D721Med (cell line): Measurements from ENCODE around the gene ANGPTL7.
"Not testable (repeated sequence)": the region's sequence is repeated elsewhere in the genome, so short reads cannot be mapped to it uniquely, and the experiment has no call there.

Experiments used
- DNase-seq: peaks from one replicate; pipeline ENCODE4 v3.0.0; 2011; ENCODE audit warnings: low spot score; ENCODE audit not compliant: insufficient read length
- FAIRE-seq: peaks from 2 replicates; lab custom pipeline; 2011; peaks lifted over from hg19 to GRCh38; lab: Jason Lieb, UNC
- CTCF ChIP-seq: IDR thresholded peaks from 2 replicates; pipeline ENCODE4 v1.5.1; 2012; ENCODE audit warnings: mild to moderate bottlenecking, control low read depth; ENCODE audit not compliant: insufficient read depth; ENCODE audit errors: missing control alignments

ANGPTL7 gene

GRCh38 chr1:11179125-11179524 is 10.0 kb upstream of the ANGPTL7 start:
- FAIRE-seq (no peak), DNase-seq (no peak)
- TF ChIP-seq CTCF, result no peak

DNA sequence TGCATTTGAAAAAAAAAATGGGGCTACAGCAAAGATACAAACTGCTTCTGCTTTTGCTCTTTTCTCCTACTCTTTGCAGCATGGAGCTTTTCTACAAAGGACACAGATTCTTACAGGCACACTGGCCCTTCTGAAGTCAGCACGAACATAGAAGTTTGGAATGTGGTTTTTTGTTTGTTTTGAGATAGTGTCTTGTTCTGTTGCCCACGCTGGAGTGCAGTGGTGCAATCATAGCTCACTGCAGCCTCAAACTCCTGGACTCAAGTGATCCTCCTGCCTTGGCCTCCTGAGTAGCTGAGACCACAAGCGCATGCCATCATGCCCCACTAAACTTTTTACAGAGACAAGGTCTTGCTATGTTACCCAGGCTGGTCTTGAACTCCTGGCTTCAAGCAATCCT is 9.4 kb upstream of the ANGPTL7 start:
- DNase-seq, FAIRE-seq: not testable (repeated sequence)

DNA sequence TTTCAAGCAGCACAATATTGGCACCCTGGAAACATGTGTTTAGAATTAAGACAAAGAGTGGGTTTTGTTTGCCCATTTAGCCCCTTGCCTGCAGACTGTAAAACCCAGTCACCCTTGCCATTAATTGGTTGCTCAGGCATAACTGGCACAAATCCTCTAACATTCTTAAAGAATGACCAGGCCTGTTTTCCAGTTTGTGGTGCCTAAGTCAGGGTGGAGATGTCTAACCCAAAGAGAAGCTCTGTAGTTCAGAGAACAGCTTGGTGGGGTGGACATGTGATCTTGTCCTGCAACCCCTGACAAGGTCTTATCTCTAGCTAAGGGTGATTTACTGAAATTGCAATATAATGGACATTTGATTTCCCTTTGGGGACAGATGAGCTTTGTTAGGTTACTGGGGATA is 8.8 kb upstream of the ANGPTL7 start:
- TF ChIP-seq CTCF, result no peak
- DNase-seq (no peak), FAIRE-seq (no peak)

DNA sequence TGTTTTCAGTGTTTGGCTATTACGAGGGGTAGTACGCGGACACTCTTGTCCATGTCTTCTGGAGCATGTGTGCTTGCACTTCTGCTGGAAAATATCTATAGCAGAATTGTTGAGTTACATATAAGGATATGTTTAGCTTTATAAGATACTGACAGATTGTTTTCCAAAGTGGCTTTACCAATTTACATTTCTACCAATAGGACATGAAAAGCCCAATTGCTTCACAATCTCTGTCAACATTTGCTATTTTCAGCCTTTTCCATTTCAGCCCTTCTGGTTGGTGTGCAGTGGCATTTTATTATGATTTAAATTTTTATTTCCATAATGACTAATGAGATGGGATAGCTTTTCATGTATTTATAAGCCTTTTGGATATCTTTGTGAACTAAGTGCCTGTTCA is 6.3 kb upstream of the ANGPTL7 start:
- no peak for DNase-seq
- no peak for FAIRE-seq
- TF ChIP-seq CTCF, result no peak

GRCh38 chr1:11184973-11185372 is 4.2 kb upstream of the ANGPTL7 start:
- FAIRE-seq, result no peak
- no peak for DNase-seq
- TF ChIP-seq CTCF, result no peak

GRCh38 chr1:11187000-11187399 is 2.2 kb upstream of the ANGPTL7 start:
- no peak for FAIRE-seq
- TF ChIP-seq CTCF, result no peak
- DNase-seq, result no peak

DNA sequence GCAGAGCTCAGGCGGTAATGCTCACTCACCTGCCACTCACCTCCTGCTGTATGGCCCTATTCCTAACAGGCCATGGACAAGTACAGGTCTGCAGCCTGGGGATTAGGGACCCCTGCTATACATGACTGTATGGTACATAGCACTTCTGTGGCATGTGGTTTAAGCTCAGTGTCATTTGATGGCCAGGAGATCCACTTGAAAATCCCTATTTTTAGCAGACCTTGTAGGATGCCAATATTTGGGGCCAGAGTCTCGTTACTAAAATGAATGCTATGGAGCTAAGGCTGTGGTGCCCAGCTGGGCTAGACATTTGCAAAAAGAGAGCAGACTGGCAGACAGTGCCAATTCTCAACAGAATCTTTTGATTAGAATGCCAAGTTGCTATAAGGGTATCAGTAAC is 1.7 kb upstream of the ANGPTL7 start:
- FAIRE-seq (no peak), DNase-seq (no peak)
- TF ChIP-seq CTCF, result no peak

DNA sequence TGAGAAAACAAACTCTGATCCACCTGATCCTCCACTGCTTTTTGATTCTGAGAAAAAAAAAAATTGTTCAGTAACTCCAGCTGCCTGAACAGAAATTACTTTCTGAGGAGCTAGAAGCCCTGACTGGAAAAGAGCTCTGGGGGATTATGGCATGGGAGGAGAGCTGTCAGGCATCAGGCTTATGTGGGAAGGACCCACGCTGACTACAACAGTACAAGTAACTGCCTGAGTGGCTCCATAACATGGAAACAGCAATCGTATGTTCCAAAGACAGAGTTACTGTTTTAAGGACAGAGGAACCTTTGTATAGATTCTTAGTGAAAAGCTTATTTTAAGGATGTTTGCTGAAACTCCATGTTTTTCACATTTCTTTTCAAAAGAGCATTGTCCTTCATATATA is 1.2 kb upstream of the ANGPTL7 start:
- no peak for FAIRE-seq
- DNase-seq, result peak; percentile 17

More for the DNA sequence above, 1.2 kb upstream of the ANGPTL7 start:
- no peak for TF ChIP-seq CTCF
